ENCODE results near the gene RNF130.

The RNF130 gene, protein sequence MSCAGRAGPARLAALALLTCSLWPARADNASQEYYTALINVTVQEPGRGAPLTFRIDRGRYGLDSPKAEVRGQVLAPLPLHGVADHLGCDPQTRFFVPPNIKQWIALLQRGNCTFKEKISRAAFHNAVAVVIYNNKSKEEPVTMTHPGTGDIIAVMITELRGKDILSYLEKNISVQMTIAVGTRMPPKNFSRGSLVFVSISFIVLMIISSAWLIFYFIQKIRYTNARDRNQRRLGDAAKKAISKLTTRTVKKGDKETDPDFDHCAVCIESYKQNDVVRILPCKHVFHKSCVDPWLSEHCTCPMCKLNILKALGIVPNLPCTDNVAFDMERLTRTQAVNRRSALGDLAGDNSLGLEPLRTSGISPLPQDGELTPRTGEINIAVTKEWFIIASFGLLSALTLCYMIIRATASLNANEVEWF

DNA sequence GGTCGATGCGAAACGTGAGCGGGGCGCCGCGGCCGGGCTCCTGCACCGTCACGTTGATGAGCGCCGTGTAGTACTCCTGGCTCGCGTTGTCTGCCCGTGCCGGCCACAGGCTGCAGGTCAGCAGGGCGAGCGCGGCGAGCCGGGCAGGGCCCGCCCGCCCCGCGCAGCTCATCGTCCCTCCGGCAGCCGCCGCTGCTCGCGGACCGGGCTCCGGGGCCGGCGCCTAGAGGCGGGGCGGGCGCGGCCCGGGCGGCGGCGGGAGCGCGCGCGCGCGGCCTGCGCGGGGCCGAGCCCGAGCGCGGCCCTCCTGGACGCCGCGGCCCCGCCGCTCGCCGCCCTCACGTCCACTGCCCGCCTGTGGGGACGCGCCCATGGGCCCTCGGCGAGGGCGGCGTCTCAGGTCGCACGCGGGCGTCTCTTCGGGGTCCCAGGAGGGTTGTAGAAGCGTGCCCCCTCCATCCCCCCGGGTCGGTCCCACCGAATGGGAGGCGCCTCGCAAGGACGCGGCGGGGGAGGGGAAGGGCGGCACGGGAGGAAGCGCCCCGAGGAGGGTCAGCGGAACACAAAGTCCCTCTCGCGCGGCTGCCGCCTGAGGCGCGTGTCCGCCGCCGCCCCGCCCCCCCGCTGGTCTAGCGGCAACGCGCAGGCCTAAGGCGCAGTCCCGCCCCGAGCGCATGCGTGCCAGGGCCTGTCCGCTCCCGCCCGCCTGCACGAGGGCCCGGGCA, at the start of gene RNF130:
TSS of gene RNF130 (minus strand) at position 229 of the 725 bp plus-strand sequence. CDS start at position 172, 57 bp downstream.
- DNase-seq (ENCODE audit: low spot score): peak; percentile 76

GRCh38 chr5:180120237-180121101, 48.9 kb upstream of the RNF130 start:
- no peak for DNase-seq (ENCODE audit: low spot score)

DNA sequence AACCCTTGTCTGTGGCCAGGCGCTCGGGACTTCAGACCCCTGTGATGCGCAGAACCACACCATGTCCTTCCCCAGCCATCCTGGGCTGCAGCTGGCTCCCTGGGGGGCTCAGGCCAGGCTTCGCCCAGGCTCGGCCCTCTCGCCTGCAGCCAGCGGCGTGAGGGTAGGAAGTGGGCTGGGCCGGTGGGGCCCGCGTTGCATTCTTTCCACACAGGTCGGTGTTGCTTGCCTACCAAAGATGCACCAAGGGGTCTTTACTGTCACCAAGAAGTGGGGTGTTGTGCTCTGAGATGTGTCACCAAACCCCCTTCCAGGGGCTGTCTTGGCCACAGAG, 48.3 kb upstream of the RNF130 start:
- DNase-seq (ENCODE audit: low spot score): no peak

DNA sequence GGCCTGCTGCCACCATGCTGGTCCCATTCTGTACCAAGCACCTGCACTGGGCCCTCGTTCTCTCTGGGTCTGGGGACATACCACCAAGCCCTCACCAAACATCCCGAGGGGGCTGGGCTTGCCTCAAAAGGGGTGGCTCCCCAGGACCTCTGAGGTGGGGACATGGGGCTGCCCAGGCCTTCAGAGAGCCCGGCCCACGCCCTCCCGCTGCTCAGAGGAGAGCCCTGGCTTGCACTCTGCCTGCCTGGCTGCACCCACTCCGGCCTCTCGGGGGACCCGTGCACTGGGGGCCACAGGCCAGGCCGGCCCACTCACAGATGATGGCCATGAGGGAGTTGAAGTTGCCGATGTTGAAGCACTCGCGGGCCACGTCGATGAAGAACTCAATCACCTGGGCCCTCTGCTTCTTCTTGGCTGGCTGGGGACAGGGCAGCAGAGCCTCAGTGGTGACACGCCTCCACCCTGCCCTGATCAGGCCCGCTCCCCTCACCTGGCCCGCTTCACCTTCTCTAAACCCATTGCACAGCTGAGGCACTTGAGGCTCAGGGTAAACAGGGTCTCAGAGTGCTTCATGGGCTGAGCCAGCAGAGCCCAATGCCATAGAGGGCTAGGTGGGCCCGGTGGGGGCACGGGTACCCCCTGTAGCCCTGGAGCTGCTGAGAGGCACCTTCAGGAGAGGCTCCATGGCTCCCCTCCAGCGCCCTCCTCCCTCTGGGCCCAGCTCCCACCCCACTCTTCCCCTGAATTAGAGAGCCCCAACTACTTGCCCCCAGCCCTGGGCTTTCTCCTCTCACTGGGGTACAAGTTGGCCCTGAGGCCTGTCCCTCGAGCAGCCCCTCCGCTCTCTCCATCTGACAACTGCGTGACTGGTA, 47.7 kb upstream of the RNF130 start:
- no peak for DNase-seq (ENCODE audit: low spot score)

- DNase-seq (ENCODE audit: low spot score): no peak
Observed at GRCh38 chr5:180118391-180118791, 46.8 kb upstream of the RNF130 start.

- no peak for DNase-seq (ENCODE audit: low spot score)
Observed at GRCh38 chr5:180117000-180117725, 45.6 kb upstream of the RNF130 start.

- DNase-seq (ENCODE audit: low spot score): no peak
Observed at GRCh38 chr5:180116077-180116999, 44.8 kb upstream of the RNF130 start.

DNA sequence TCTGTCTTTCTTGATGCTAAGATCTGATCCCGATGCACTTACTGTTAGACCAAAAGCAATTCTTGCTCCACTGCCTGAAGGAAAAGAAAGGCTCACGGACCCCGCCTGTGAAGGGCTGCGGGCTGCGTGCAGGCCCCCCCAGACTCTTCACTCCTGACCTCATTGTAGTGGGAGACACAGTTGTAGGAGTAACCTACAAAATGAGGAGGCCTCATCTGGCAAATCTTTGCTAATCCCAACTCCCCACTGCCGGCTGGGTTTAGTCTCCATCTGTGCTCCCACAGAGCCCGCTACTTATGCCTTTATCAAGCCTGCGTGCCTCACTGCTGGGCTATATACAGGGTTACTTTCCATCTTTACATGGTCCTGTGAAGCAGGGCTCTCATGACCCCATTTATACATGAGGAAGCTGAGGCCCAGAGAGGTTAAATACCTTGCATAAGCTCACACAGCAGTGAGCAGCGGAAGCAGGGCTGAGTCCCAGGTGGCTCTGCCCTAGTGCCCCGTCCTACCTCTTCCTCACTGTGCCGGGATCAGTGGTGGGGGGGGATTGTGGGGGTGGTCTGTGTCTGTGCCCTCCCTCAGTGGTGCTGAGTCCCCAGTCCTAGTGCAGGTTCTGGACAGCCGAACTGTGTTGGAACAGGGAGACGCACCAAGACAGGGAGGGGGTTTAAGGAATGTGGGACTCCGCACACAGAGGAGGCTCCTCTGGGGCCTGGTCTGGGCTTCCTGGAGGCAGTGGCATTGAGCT, 43.9 kb upstream of the RNF130 start:
- DNase-seq (ENCODE audit: low spot score): no peak

DNA sequence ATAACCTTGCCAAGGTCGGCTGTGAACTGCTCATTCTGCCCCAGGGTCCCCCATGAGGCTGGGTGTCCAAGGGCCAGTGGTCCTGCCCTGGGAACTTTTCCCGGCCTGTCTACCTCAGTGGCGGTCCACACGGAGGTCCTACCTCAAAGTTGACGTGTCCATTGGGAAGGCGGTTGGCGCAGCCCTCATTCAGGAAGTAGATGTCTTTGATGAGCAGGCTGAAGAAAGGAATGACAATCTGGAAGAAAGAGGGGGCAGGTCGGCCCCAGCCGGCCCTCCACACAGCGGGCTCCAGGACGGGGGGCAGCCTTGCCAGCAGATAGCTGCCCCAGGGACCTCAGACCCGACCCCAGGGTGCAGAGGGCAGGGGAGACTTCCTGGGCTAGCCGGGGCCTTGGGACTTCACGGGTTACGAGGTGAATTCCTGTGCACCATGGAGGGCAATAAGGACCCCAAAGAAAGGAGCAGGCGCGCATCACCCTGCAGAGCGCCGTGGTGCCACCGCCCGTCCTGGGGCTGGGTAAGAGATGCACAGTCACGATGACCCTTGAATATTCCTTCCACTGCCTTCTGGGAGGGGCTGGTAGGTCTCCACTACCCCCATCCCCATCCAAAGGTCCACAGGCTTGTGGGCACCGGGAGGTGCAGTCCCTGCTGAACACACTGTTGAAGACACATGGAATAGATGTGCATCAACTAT, 42.9 kb upstream of the RNF130 start:
- no peak for DNase-seq (ENCODE audit: low spot score)

DNA sequence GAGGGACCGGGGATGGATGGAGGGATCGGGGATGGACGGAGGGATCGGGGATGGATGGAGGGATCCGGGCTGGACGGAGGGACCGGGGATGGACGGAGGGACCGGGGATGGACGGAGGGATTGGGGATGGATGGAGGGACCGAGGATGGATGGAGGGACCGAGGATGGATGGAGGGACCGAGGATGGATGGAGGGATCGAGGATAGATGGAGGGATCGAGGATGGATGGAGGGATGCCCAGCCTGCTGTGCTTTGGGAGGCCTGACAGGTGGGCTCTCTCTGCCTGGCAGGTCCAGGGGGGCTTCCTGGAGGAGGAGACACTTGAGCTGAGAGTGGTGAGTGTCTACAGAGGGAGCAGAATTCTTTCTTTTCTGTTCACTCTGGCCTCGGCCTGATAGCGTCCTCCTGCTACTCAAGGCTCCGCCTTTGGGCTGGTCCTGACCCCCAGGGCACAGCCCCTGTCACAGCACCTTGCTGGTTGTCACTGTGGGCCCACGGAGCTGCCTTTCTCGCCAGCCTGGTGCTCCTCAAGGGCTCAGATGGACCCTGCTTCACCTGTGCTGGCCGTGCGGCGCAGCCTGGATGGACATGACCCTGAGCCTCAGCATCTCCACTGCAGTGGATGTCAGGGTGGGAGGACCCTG, 42.2 kb upstream of the RNF130 start:
- no peak for DNase-seq (ENCODE audit: low spot score)

DNA sequence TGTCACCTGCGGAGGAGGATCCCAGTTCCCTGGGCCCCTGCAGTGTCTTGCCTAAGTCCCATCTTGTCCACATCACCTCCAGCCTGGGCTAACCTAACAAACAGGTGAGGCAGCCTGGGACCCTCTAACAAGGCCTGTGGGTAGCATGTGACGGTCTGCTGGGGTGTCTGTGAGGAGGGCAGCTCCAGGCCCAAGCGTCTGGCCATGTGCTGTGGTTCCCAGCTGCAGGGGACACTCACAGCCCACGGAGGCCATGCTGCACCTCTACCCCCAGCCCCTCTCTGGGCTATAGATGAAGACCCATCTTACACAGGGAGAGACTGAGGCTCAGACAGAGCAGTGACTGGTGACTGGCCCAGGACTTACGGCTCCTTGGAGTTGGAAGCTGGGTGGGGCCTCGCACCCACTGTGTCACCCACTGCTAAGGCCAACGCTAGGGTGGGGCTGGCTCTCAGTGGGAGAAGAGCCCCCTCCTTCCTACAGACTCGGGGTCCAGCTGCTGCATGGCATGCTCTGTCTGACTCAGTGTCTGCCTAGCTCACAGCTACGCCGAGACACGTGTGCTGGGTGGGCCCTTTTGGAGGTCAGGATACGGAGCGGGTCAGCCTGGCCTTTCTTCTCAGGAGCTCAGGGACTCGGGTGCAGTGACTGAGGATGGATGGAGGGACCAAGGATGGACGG, 40.8 kb upstream of the RNF130 start:
- DNase-seq (ENCODE audit: low spot score): no peak

- no peak for DNase-seq (ENCODE audit: low spot score)
Observed at GRCh38 chr5:180111273-180112002, 39.9 kb upstream of the RNF130 start.

DNA sequence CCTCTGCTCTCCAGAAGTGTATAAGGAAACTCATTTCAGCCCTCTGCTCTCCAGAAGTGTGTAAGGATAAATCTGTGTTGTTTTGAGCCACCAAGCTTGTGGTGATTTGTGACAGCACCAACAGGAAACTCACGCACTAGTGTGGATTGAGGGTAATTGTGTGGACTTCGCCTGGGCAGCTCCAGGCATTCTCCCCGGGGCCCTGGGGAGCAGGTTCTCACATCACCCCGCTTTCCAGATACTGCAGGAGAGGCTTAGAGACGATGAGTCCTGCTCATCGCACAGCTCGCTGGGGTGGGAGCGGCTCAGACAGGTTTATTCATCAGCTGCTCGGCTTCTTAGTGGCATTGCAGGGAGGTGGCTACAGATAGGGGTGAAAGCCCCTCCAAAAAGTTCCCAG, 38.4 kb upstream of the RNF130 start:
- DNase-seq (ENCODE audit: low spot score): no peak

GRCh38 chr5:180107005-180107404, 35.4 kb upstream of the RNF130 start:
- DNase-seq (ENCODE audit: low spot score): no peak

GRCh38 chr5:180105827-180106312, 34.3 kb upstream of the RNF130 start:
- DNase-seq (ENCODE audit: low spot score): no peak

- DNase-seq (ENCODE audit: low spot score): no peak
Observed at GRCh38 chr5:180104168-180104530, 32.6 kb upstream of the RNF130 start.

Measured in hematopoietic multipotent progenitor cell treated with erythropoietin and hydrocortisone succinate and interleukin-3 and kit ligand, for 15 days (in vitro differentiated cells).